GM10266 (cell line): Measurements from ENCODE around the gene UBA6.

Experiments
- DNase-seq: peaks from one replicate; pipeline ENCODE4 v3.0.0; 2012; ENCODE audit errors: extremely low spot score
- TF ChIP-seq, protein P1 (sequence below): IDR thresholded peaks from 2 replicates; pipeline ENCODE4 v1.5.1; 2012; ENCODE audit warnings: mild to moderate bottlenecking, low read depth; ENCODE audit not compliant: control insufficient read depth, insufficient read depth; ENCODE audit errors: missing control alignments

UBA6 gene

GRCh38 chr4:67568820-67569219, 132.1 kb downstream of the UBA6 start:
- no peak for DNase-seq
- TF ChIP-seq, protein P1, sequence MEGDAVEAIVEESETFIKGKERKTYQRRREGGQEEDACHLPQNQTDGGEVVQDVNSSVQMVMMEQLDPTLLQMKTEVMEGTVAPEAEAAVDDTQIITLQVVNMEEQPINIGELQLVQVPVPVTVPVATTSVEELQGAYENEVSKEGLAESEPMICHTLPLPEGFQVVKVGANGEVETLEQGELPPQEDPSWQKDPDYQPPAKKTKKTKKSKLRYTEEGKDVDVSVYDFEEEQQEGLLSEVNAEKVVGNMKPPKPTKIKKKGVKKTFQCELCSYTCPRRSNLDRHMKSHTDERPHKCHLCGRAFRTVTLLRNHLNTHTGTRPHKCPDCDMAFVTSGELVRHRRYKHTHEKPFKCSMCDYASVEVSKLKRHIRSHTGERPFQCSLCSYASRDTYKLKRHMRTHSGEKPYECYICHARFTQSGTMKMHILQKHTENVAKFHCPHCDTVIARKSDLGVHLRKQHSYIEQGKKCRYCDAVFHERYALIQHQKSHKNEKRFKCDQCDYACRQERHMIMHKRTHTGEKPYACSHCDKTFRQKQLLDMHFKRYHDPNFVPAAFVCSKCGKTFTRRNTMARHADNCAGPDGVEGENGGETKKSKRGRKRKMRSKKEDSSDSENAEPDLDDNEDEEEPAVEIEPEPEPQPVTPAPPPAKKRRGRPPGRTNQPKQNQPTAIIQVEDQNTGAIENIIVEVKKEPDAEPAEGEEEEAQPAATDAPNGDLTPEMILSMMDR: no peak

GRCh38 chr4:67566335-67566734, 134.6 kb downstream of the UBA6 start:
- no peak for DNase-seq
- TF ChIP-seq, protein P1: no peak

DNA sequence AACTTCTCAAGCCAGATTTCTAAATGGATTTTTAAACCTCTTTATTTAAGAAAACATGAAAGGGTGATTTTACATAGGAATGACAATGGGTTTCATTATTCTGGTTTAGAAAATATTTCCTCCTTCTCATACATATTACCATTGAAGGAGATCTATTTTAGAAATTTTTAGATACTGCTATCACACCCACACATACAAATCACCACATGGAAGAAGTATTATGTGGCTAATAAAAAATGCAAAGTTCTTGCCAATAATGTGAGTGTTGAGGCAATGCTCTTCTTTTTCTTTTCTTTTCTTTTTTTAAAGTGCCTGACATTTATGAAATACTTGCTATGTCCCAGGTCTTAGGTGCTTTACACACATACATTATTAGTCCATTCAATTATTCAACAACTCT, 135.7 kb downstream of the UBA6 start:
- no peak for DNase-seq
- TF ChIP-seq, protein P1: no peak
